ENCODE results near the gene GDAP2.

GDAP2 gene

DNA sequence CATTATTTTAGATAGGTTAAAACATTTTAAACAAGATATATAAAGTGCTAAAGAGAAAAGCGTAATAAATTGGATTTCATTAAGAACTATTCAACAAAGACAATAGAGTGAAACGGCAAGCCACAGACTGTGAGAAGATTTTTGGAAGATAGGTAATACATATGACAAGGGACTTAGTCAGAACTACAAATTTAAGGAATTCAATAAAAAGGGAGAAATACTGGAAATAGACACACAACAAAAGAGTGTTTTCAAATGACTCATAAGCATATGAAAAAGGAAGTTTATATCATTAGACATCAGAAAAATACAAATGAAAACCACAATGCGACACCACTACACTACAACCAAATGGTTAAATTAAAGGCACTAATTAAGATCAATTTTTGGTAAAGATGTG lies 90.5 kb downstream of the GDAP2 start:
- DNase-seq (ENCODE audit: low read depth) = no peak

- DNase-seq (ENCODE audit: low read depth) = no peak
Measured at GRCh38 chr1:117836069-117836468, 93.4 kb downstream of the GDAP2 start.

DNA sequence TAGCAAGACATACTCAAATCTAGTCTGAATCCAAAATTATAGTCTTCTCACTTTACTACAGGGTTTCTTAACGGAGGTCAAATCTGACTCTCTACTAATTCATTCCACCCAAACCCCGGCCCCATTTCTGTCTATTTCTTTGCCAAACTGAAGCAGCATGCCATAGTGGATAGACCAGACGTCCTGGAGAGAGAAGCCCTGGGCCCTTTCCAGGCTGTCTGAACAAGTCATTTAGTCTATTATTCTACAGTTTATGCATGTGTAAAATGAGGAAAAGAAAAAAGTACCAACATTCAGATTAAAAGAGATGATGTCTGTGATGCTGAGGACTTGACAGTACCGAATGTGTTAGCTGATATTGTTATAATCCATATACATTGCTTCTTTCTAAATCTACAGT lies 95.0 kb downstream of the GDAP2 start:
- DNase-seq (ENCODE audit: low read depth) = no peak

- DNase-seq (ENCODE audit: low read depth) = no peak
Measured at GRCh38 chr1:117832453-117832852, 97.0 kb downstream of the GDAP2 start.

- no peak for DNase-seq (ENCODE audit: low read depth)
Measured at GRCh38 chr1:117830222-117830621, 99.2 kb downstream of the GDAP2 start.

DNA sequence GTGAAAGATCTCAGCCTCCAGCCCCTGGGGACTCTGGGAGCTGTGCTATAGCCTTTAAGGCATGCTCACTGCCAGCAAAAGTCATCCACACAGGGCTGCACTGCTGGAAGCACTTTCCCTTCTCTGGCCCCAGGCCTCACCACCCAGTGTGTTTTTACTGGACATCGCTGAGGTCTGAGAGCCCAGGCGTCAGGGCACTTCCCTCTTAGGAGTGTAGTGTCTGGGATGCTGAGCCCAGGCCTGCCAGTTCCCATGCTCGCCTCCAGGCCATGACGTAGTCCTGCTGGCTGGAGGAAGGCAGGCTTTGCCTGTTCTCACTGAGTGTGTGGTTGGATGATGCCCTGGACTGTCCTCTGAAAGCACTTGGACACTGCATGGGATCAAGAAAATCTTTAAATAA lies 101.2 kb downstream of the GDAP2 start:
- no peak for DNase-seq (ENCODE audit: low read depth)

DNA sequence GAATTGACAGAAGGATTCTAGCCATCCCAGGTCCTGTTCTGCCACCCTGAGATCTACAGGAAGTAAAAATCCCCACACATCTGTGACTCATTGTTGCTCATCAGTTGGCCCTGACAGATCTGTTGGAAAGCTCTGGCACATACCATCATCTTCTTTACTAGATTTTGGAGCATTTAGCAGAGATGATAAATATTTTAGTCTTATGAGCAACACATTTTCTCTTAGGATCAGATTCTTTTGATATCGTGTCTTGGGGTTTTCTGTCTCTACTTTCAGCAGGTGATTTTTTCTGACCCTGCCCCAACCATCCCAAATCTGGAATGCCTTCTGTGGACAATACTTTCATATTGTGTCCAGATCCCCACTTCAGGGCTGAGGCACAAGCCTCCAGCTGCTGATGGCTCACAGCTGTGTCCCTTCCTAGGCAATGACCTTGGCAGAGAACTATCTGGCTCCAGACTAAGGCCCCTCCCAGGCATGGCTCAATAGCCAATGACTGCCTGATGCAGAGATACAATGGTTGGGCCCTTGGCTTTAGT lies 102.8 kb downstream of the GDAP2 start:
- no peak for DNase-seq (ENCODE audit: low read depth)

DNA sequence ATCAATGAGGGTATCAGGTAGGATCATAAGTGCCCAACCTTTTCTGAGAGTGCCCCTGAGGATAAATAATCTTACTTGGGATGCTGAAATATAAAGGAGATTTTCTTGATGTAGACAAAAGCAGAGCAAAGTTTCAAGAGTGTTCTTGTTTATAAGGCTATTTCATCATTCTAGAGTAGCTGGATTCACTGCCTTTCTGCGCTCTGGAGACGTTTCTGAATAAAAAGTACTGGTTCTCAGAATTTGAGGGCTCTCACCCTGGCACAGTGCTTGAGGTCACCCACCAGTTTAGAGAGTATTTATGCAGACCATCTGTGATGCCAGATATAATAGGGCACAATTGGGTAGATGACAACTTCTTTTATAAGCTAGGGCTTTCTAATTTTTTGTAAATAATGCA lies 103.3 kb downstream of the GDAP2 start:
- DNase-seq (ENCODE audit: low read depth) = no peak

GRCh38 chr1:117825414-117825813 lies 104.0 kb downstream of the GDAP2 start:
- DNase-seq (ENCODE audit: low read depth) = no peak

- DNase-seq (ENCODE audit: low read depth) = no peak
Measured at GRCh38 chr1:117824616-117825015, 104.8 kb downstream of the GDAP2 start.

DNA sequence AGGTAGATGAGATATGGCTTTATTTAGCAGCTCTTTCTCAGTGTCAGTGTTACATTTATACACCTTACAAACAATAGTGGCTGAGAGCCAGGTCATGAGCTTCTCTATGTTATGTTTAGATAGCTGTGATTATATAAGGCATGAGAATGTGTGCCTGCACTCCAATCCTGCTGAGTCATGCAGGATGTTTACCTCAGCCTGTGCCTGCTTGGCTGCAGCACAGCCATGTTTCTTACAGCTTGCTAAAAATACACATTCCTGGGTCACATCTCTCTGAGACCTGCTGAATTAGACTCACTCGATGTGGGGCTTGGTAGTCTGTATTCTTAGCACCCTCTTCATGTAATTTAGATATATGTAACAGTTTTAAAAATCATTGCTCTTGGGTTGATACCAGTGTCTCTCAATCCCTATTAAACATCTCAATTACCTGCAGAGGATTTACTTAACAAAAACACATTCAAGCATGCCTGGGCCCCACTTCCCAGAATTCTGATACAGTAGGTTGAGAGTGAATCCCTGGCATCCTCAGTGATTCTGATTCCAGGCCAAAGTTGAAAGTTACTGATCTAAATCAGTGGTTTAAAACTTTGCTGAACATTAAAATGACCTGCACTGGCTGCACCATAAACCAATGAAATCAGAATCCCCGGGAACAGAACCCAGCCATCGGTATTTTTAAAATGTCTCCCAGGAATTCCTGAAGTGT lies 107.5 kb downstream of the GDAP2 start:
- DNase-seq (ENCODE audit: low read depth) = no peak

DNA sequence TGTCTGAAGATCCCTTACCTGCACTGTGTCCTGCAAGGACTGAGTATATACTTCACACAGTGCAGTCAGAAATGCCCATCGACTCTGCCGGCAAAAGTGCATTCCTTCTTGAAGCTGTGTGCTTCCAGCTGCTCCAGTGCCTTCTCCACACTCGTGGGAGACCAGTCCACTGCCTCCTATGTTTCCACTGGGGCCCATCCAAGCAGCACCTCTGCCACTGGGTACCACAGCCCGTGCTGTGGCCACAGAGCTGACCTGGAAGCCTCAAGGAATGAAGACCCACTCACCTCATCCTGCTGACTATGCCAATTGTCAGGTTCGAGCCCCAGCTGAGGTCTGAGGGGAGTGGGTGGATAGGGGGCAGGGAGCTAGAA lies 108.1 kb downstream of the GDAP2 start:
- no peak for DNase-seq (ENCODE audit: low read depth)

DNA sequence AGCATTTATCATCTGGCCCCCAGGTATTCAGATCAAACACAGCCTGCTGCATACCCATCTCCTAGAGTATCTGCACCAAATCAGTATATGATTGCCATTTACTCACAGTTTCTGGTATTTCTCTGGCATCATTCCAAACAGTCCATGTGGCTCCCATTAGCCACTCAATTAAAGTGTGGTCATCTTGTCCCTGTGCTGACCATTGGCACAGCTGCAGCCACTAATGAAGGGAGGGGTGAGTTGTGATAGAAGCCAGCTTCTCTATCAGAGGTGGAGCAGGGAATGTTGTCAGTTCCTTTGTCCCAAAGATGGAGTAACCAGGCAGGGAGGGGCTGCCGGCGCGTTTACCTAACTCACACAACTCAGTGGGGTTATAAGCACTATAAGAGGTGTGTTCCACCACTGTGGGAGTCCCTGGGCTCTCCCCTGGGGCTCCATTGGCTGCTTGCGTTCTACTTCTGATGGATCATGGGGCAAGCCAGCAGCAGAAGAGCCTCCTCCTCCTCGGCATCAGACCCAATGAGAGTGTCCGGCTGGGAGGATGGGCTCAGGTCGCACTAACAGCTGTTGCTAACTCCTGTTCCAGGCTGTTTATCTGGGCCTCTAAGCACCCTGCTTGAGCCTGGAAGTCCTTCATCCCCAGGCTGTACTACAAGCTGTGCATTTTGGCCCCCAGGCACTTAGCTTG lies 108.6 kb downstream of the GDAP2 start:
- DNase-seq (ENCODE audit: low read depth) = no peak

DNA sequence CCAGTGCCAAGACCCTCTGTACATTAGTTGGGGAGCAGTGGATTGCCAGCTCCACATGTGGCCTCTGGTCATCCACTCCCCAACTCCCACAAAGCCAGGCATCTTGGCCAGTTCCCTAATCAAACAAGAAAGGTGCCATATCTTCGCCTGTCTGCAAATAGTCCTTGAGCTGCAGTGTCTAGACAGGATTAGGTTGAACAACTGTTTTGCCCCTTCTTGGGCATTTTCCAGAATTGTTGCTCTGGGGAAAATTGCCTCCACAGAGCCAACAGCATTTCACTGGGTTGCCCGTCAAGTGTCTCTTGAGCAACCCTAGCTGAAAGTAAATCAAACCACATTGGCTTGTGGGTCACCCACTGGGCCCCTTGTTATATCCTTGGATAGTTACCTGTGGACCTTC lies 109.3 kb downstream of the GDAP2 start:
- DNase-seq (ENCODE audit: low read depth) = no peak

DNA sequence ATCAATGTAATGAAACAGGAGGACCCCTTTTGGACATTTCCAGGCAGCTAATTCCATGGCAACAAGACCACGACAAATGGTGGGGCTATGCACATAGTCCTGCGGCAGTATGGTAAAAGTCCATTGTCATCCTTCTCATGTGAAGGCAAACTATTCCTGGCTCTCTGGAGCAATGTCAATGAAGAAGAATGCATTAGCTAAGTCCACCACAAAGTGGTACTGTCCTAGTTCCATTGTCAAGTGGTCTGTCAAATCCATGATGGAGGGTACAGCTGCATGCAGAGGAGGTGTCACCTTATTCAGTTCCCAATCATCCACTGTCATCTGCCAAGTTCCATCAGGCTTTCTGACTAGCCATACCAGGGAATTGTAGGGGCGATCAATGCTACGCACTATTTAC lies 110.1 kb downstream of the GDAP2 start:
- no peak for DNase-seq (ENCODE audit: low read depth)

DNA sequence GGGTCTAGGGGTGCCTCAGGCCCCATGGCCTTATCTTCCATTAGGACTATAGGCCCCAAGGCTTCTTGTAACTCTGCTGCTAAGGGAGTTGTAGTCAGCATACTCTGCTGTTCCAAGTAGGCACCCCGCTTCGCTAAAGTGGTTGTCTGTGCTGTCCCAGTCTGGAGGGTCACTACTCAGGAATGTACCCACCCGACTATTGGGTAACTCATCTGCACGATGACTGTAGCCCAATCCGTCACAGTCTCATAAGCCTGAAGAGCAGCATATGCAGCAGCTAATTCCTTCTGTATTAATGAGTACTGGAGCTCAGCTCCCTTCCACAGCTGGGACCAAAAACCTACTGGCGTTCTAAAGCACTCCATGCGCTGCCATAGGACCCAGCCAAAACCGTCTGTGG lies 111.0 kb downstream of the GDAP2 start:
- DNase-seq (ENCODE audit: low read depth) = no peak

GRCh38 chr1:117817629-117818028 lies 111.8 kb downstream of the GDAP2 start:
- no peak for DNase-seq (ENCODE audit: low read depth)

DNA sequence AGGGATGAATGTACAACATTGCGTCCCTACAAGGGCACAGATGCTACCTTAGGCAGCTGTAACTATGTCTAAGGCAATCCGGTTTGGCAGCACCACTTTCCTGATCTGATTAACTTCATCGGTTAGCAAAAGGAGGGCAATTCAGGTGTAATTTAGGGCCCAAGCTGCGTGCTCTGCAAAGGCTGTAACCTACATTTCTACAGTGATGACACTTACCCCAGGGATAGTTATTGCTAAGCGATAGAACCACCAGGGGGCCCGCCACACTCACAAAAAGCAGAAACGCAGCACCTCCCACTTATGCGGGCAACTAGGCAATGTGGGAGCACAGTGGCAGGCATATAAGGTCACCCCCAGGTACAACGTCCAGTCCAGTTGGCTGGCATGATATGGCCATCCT lies 113.5 kb downstream of the GDAP2 start:
- DNase-seq (ENCODE audit: low read depth) = no peak

GRCh38 chr1:117814856-117815797 lies 114.3 kb downstream of the GDAP2 start:
- no peak for DNase-seq (ENCODE audit: low read depth)

Measured in CMK (cell line).